ENCODE data around the gene CABYR.

The CABYR gene

GRCh38 chr18:24160086-24160485 is 21.2 kb downstream of the CABYR start:
- TF ChIP-seq REST (IDR thresholded peaks at IDR 0.05; ENCODE audit: low read depth) (no peak), TAF1 (IDR thresholded peaks at IDR 0.05; ENCODE audit: low read depth) (no peak), TEAD4 (IDR thresholded peaks at IDR 0.05) (no peak), EP300 (IDR thresholded peaks at IDR 0.05; ENCODE audit: borderline replicate concordance) (no peak), NFIC (IDR thresholded peaks at IDR 0.05) (0 out of 2 replicates have a peak, but pooled peaks have one; percentile 11), CEBPB (IDR thresholded peaks at IDR 0.05) (no peak), FOXM1 (IDR thresholded peaks at IDR 0.05; ENCODE audit: borderline replicate concordance, low read depth) (no peak), TCF12 (IDR thresholded peaks at IDR 0.05; ENCODE audit: low read depth) (no peak)

GRCh38 chr18:24161304-24161703 is 22.4 kb downstream of the CABYR start:
- TF ChIP-seq EGR1 (IDR thresholded peaks at IDR 0.05) (no peak), REST (IDR thresholded peaks at IDR 0.05; ENCODE audit: low read depth) (no peak), TCF12 (IDR thresholded peaks at IDR 0.05; ENCODE audit: low read depth) (no peak), EP300 (IDR thresholded peaks at IDR 0.05; ENCODE audit: borderline replicate concordance) (no peak), USF1 (IDR thresholded peaks at IDR 0.05) (no peak)

GRCh38 chr18:24168496-24168895 is 29.6 kb downstream of the CABYR start:
- TF ChIP-seq ZBTB7A (IDR thresholded peaks at IDR 0.05; ENCODE audit: low read depth) = no peak
- no peak for TF ChIP-seq TAF1 (IDR thresholded peaks at IDR 0.05; ENCODE audit: low read depth)
- no peak for TF ChIP-seq USF1 (IDR thresholded peaks at IDR 0.05)
- no peak for TF ChIP-seq EGR1 (IDR thresholded peaks at IDR 0.05)
- TF ChIP-seq REST (IDR thresholded peaks at IDR 0.05; ENCODE audit: low read depth) = no peak
- TF ChIP-seq CREB1 (IDR thresholded peaks at IDR 0.05; ENCODE audit: low read depth) = no peak
- TF ChIP-seq CEBPB (IDR thresholded peaks at IDR 0.05) = no peak
- no peak for TF ChIP-seq EP300 (IDR thresholded peaks at IDR 0.05; ENCODE audit: borderline replicate concordance)
- no peak for TF ChIP-seq TCF12 (IDR thresholded peaks at IDR 0.05; ENCODE audit: low read depth)
- TF ChIP-seq NFIC (IDR thresholded peaks at IDR 0.05) = no peak
- no peak for TF ChIP-seq MAX (IDR thresholded peaks at IDR 0.05)
- no peak for TF ChIP-seq TEAD4 (IDR thresholded peaks at IDR 0.05)

GRCh38 chr18:24170360-24170759 is 31.5 kb downstream of the CABYR start:
- no peak for TF ChIP-seq CREB1 (IDR thresholded peaks at IDR 0.05; ENCODE audit: low read depth)
- no peak for TF ChIP-seq CEBPB (IDR thresholded peaks at IDR 0.05)
- no peak for TF ChIP-seq TEAD4 (IDR thresholded peaks at IDR 0.05)
- TF ChIP-seq FOXM1 (IDR thresholded peaks at IDR 0.05; ENCODE audit: borderline replicate concordance, low read depth) = no peak
- no peak for TF ChIP-seq ZBTB7A (IDR thresholded peaks at IDR 0.05; ENCODE audit: low read depth)
- TF ChIP-seq EP300 (IDR thresholded peaks at IDR 0.05; ENCODE audit: borderline replicate concordance) = no peak
- TF ChIP-seq RAD21 (IDR thresholded peaks at IDR 0.05; ENCODE audit: low read depth) = no peak
- no peak for TF ChIP-seq MAX (IDR thresholded peaks at IDR 0.05)
- no peak for TF ChIP-seq USF1 (IDR thresholded peaks at IDR 0.05)
- no peak for TF ChIP-seq TCF12 (IDR thresholded peaks at IDR 0.05; ENCODE audit: low read depth)
- TF ChIP-seq REST (IDR thresholded peaks at IDR 0.05; ENCODE audit: low read depth) = no peak
- TF ChIP-seq EGR1 (IDR thresholded peaks at IDR 0.05) = no peak
- TF ChIP-seq TAF1 (IDR thresholded peaks at IDR 0.05; ENCODE audit: low read depth) = no peak
- no peak for TF ChIP-seq NFIC (IDR thresholded peaks at IDR 0.05)

Data from Ishikawa (cell line).